ENCODE results near the gene MTURN. TPM values are rescaled to one million over a fixed set of nuclear protein-coding genes. Genes with fewer than 3 reads are reported as not detected.

Gene MTURN
- total and polyA plus RNA-seq, 4 donors: 13.5 to 79.6 (median 23.0) TPM

GRCh38 chr7:30149640-30150272, 15.0 kb downstream of the MTURN start:
- 91 to 92% methylated on average over 7 of the region's 7 CpGs for WGBS, 2 donors

GRCh38 chr7:30150711-30151110, 15.9 kb downstream of the MTURN start:
- Histone ChIP-seq H3K27me3 (ENCODE audit: control insufficient read depth in 3 of 3, insufficient read depth in 3 of 3, low read length in 2 of 3) (no peaks in the 10 kb centered on the region), H3K36me3 (ENCODE audit: control insufficient read depth in 4 of 4, insufficient read depth in 4 of 4, low read length in 4 of 4) (peaks cover 0 to 17% (median 11%) of the 10 kb centered on the region in 4 donors), H3K9ac (ENCODE audit: insufficient read depth in 1 of 2, low read length in 2 of 2) (no peak overlapping the region), H3K9me3 (ENCODE audit: control insufficient read depth in 4 of 4, insufficient read depth in 3 of 4, low read length in 3 of 4) (peaks cover 0 to 2% (median 0%) of the 10 kb centered on the region in 4 donors), H3K27ac (ENCODE audit: low read depth in 1 of 2, low read length in 1 of 2) (no peak overlapping the region), H3K4me3 (no peak overlapping the region), H3K4me1 (ENCODE audit: control insufficient read depth in 5 of 5, insufficient read depth in 5 of 5, low read length in 5 of 5) (peaks cover 4 to 18% (median 7%) of the 10 kb centered on the region in 5 donors)
- 77 to 94% methylated on average over 7 of the region's 7 CpGs for WGBS, 2 donors
- TF ChIP-seq, protein P1, sequence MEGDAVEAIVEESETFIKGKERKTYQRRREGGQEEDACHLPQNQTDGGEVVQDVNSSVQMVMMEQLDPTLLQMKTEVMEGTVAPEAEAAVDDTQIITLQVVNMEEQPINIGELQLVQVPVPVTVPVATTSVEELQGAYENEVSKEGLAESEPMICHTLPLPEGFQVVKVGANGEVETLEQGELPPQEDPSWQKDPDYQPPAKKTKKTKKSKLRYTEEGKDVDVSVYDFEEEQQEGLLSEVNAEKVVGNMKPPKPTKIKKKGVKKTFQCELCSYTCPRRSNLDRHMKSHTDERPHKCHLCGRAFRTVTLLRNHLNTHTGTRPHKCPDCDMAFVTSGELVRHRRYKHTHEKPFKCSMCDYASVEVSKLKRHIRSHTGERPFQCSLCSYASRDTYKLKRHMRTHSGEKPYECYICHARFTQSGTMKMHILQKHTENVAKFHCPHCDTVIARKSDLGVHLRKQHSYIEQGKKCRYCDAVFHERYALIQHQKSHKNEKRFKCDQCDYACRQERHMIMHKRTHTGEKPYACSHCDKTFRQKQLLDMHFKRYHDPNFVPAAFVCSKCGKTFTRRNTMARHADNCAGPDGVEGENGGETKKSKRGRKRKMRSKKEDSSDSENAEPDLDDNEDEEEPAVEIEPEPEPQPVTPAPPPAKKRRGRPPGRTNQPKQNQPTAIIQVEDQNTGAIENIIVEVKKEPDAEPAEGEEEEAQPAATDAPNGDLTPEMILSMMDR (IDR thresholded peaks at IDR 0.05; ENCODE audit: control extremely low read depth, extremely low read depth): no peak
- DNase-seq: no peak
- no peak for ATAC-seq (ENCODE audit: insufficient read depth, low FRiP score)

More at GRCh38 chr7:30149640-30150272, 15.0 kb downstream of the MTURN start:
- TF ChIP-seq, protein P1 (IDR thresholded peaks at IDR 0.05; ENCODE audit: control extremely low read depth, extremely low read depth): no peak
- peaks cover 0 to 2% (median 0%) of the 10 kb centered on the region in 4 donors for H3K9me3 ChIP-seq (ENCODE audit: control insufficient read depth in 4 of 4, insufficient read depth in 3 of 4, low read length in 3 of 4)
- H3K4me1 ChIP-seq (ENCODE audit: control insufficient read depth in 5 of 5, insufficient read depth in 5 of 5, low read length in 5 of 5): peaks cover 4 to 22% (median 10%) of the 10 kb centered on the region in 5 donors
- no peak overlapping the region for H3K9ac ChIP-seq (ENCODE audit: insufficient read depth in 1 of 2, low read length in 2 of 2)
- H3K36me3 ChIP-seq (ENCODE audit: control insufficient read depth in 4 of 4, insufficient read depth in 4 of 4, low read length in 4 of 4): peaks cover 0 to 17% (median 11%) of the 10 kb centered on the region in 4 donors
- ATAC-seq (ENCODE audit: insufficient read depth, low FRiP score) (no peak), DNase-seq (no peak)
- H3K4me3 ChIP-seq: no peak overlapping the region
- no peaks in the 10 kb centered on the region for H3K27me3 ChIP-seq (ENCODE audit: control insufficient read depth in 3 of 3, insufficient read depth in 3 of 3, low read length in 2 of 3)
- H3K27ac ChIP-seq (ENCODE audit: low read depth in 1 of 2, low read length in 1 of 2): peak overlapping the region in 1 of 2 donors; percentile 37

- ATAC-seq (ENCODE audit: insufficient read depth, low FRiP score) (no peak), DNase-seq (no peak)
- H3K4me3 ChIP-seq: no peak overlapping the region
- peaks cover 0 to 2% (median 0%) of the 10 kb centered on the region in 4 donors for H3K9me3 ChIP-seq (ENCODE audit: control insufficient read depth in 4 of 4, insufficient read depth in 3 of 4, low read length in 3 of 4)
- peaks cover 0 to 12% (median 0%) of the 10 kb centered on the region in 5 donors for H3K4me1 ChIP-seq (ENCODE audit: control insufficient read depth in 5 of 5, insufficient read depth in 5 of 5, low read length in 5 of 5)
- no peaks in the 10 kb centered on the region for H3K27me3 ChIP-seq (ENCODE audit: control insufficient read depth in 3 of 3, insufficient read depth in 3 of 3, low read length in 2 of 3)
- TF ChIP-seq, protein P1 (IDR thresholded peaks at IDR 0.05; ENCODE audit: control extremely low read depth, extremely low read depth): no peak
- peaks cover 0 to 19% (median 9%) of the 10 kb centered on the region in 4 donors for H3K36me3 ChIP-seq (ENCODE audit: control insufficient read depth in 4 of 4, insufficient read depth in 4 of 4, low read length in 4 of 4)
- WGBS, 2 donors: 75 to 87% methylated on average over 9 of the region's 9 CpGs
- no peak overlapping the region for H3K27ac ChIP-seq (ENCODE audit: low read depth in 1 of 2, low read length in 1 of 2)
- H3K9ac ChIP-seq (ENCODE audit: insufficient read depth in 1 of 2, low read length in 2 of 2): no peak overlapping the region
These were observed 19.4 kb downstream of the MTURN start for GRCh38 chr7:30154111-30154587.

All from lung (tissue), 12 donors.